RWPE2 (cell line): ENCODE results near the gene ADAD2.

Source experiments
- ATAC-seq: fragments of 200-7000 bp; cut with Tn5 transposase; 3 replicates; pipeline ENCODE4 v1.9.1; 2021; ENCODE audit warnings: low read depth
- DNase-seq: peaks from one replicate; pipeline ENCODE4 v3.0.0-alpha.2; 2020; ENCODE audit warnings: low spot score
- H3K27ac ChIP-seq: fragments of 450-650 bp; 2 replicates; pipeline ENCODE4 v1.5.1; 2017; ENCODE audit warnings: mild to moderate bottlenecking; ENCODE audit not compliant: poor library complexity, severe bottlenecking
- H3K27me3 ChIP-seq: fragments of 250-450 bp; sonication (Bioruptor Pico); 2 replicates; pipeline ENCODE4 v1.5.1; 2021; ENCODE audit warnings: mild to moderate bottlenecking, moderate library complexity; ENCODE audit not compliant: insufficient read depth, poor library complexity, severe bottlenecking
- H3K36me3 ChIP-seq: fragments of 250-450 bp; sonication (Bioruptor Pico); 2 replicates; pipeline ENCODE4 v1.5.1; 2020; ENCODE audit warnings: low read depth, mild to moderate bottlenecking, moderate library complexity
- H3K4me1 ChIP-seq: fragments of 250-450 bp; sonication (Bioruptor Pico); 2 replicates; pipeline ENCODE4 v1.5.1; 2021; ENCODE audit warnings: mild to moderate bottlenecking, moderate library complexity; ENCODE audit not compliant: insufficient read depth, poor library complexity, severe bottlenecking
- H3K4me3 ChIP-seq: fragments of 250-450 bp; sonication (Bioruptor Pico); 2 replicates; pipeline ENCODE4 v1.5.1; 2021; ENCODE audit warnings: mild to moderate bottlenecking, moderate library complexity; ENCODE audit not compliant: severe bottlenecking
- H3K9me3 ChIP-seq: fragments of 250-450 bp; sonication (Bioruptor Pico); 2 replicates; pipeline ENCODE4 v1.5.1; 2021; ENCODE audit warnings: mild to moderate bottlenecking, moderate library complexity; ENCODE audit not compliant: severe bottlenecking
- TF ChIP-seq, protein P1 (sequence below): fragments of 450-650 bp; IDR thresholded peaks from one replicate; pipeline ENCODE4 v1.5.1; 2017; ENCODE audit warnings: mild to moderate bottlenecking, moderate library complexity; ENCODE audit not compliant: poor library complexity, severe bottlenecking

The ADAD2 gene

DNA sequence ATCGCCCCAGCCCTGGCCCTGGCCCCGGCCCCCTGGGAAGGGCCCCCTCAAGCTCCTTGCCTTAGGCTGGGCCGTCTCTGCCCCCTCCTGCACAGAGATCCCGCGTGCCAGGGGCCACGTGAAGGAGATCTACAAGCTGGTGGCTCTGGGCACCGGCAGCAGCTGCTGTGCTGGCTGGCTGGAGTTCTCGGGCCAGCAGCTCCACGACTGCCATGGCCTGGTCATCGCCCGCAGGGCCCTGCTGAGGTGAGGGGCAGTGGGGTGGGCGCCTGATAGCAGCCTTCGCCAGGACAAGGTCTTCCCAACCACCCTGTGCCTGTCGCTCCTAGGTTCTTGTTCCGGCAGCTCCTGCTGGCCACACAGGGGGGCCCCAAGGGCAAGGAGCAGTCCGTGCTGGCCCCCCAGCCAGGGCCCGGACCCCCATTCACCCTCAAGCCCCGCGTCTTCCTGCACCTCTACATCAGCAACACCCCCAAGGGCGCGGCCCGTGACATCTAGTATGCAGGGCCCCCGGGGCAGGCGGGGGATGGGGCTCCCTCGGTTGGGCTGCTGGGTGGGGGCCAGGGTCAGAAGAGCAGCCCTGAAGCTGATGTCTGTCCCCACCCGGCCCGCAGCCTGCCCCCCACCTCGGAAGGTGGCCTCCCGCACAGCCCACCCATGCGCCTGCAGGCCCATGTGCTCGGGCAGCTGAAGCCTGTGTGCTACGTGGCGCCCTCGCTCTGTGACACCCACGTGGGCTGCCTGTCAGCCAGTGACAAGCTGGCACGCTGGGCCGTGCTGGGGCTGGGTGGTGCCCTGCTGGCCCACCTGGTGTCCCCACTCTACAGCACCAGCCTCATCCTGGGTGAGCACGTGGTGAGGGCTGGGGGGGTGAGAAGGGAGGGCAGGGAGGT, 4.5 kb downstream of the ADAD2 start:
- DNase-seq (no peak), ATAC-seq (no peak)
- Histone ChIP-seq H3K4me3 (no peak overlapping the region), H3K36me3 (no peaks in the 10 kb centered on the region), H3K27ac (no peak overlapping the region), H3K9me3 (no peaks in the 10 kb centered on the region), H3K4me1 (peaks cover 10% of the 10 kb centered on the region), H3K27me3 (no peaks in the 10 kb centered on the region)
- TF ChIP-seq, protein P1, sequence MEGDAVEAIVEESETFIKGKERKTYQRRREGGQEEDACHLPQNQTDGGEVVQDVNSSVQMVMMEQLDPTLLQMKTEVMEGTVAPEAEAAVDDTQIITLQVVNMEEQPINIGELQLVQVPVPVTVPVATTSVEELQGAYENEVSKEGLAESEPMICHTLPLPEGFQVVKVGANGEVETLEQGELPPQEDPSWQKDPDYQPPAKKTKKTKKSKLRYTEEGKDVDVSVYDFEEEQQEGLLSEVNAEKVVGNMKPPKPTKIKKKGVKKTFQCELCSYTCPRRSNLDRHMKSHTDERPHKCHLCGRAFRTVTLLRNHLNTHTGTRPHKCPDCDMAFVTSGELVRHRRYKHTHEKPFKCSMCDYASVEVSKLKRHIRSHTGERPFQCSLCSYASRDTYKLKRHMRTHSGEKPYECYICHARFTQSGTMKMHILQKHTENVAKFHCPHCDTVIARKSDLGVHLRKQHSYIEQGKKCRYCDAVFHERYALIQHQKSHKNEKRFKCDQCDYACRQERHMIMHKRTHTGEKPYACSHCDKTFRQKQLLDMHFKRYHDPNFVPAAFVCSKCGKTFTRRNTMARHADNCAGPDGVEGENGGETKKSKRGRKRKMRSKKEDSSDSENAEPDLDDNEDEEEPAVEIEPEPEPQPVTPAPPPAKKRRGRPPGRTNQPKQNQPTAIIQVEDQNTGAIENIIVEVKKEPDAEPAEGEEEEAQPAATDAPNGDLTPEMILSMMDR = no peak

DNA sequence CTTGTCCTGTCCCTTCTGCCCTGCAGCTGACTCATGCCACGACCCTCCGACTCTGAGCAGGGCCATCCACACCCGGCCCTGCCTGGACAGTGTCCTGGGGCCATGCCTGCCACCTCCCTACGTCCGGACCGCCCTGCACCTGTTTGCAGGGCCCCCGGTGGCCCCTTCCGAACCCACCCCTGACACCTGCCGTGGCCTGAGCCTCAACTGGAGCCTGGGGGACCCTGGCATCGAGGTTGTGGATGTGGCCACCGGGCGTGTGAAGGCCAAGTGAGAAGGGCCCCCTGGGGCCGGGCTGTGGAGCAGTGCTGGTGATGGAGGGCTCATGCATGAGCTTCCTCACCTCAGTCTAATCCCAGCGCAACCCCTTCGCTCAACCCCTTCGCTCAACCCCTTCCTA, 5.1 kb downstream of the ADAD2 start:
- no peak for DNase-seq
- no peak for ATAC-seq
- no peaks in the 10 kb centered on the region for H3K9me3 ChIP-seq
- TF ChIP-seq, protein P1 = no peak
- no peak overlapping the region for H3K4me3 ChIP-seq
- H3K27me3 ChIP-seq = no peaks in the 10 kb centered on the region
- no peaks in the 10 kb centered on the region for H3K36me3 ChIP-seq
- peaks cover 10% of the 10 kb centered on the region for H3K4me1 ChIP-seq
- H3K27ac ChIP-seq = no peak overlapping the region

DNA sequence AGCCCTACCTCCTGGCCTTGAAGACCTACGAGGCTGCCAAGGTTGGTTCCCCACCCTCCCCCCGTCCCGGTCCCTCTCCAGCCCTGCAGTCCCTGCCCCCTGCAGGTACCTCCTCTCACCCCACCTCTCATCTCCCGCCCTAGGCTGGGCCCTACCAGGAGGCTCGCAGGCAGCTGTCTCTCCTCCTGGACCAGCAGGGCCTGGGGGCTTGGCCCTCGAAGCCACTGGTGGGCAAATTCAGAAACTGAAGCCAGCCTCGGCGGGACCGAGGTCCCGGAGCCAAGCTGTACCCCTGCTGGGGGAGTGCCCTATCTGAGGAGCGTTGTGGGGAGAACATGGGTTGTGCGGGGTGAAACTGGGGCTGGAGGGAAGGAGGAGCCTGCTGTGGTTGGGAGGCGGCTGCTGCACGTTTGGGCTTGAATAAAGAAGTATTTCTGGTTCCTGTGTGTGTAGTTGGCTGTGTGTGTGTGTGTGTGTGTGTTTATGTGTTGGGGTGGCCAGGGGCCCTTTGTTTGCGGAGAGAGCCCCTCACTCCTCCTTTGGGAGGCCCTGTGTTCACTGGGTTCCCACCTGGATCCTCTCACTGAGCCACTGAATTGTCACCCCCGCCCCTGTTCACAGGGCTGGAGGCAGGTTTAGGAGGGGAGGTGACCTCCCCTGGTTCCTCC, 5.9 kb downstream of the ADAD2 start:
- ATAC-seq (peak; percentile 60), DNase-seq (no peak)
- H3K9me3 ChIP-seq = no peaks in the 10 kb centered on the region
- H3K36me3 ChIP-seq = no peaks in the 10 kb centered on the region
- TF ChIP-seq, protein P1 = no peak
- H3K27ac ChIP-seq = no peak overlapping the region
- peaks cover 10% of the 10 kb centered on the region for H3K4me1 ChIP-seq
- H3K4me3 ChIP-seq = no peak overlapping the region
- no peaks in the 10 kb centered on the region for H3K27me3 ChIP-seq

DNA sequence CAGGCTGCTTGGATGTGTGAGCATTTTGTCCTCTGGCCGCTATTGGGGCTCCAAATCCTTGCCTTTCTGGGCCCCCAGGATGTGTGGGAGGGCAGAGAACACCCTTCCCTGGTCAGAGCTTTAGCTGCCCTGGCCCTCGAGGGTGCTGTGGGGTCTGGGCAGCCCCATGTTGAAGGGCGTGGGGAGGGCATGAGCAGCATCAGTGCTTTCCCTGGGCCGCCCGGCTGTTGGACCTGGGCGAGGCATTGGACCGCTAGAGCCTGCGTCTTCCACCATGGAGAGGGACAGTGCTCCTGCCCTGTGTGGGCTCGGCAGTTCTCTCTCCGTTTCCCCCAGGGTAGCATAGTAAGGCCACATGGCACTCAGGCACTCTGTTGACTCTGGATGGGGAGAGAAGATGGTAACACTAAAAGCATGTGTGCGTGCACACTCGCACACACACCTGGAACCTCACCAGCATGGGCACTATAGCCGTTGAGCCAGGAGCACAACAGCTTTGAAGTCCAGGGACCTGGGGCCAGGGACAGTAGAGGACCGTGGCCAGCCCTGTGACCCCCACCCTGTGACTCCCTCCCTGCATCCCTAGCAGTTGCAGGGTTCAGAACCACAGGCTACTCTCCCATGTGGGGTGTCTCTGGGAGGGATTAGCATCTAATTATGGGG, 6.6 kb downstream of the ADAD2 start:
- TF ChIP-seq, protein P1 = no peak

More for the DNA sequence above, 6.6 kb downstream of the ADAD2 start:
- Histone ChIP-seq H3K36me3 (no peaks in the 10 kb centered on the region), H3K27me3 (no peaks in the 10 kb centered on the region), H3K9me3 (no peaks in the 10 kb centered on the region), H3K27ac (no peak overlapping the region), H3K4me3 (no peak overlapping the region), H3K4me1 (peaks cover 10% of the 10 kb centered on the region)
- DNase-seq (no peak), ATAC-seq (no peak)
